ENCODE measurements around the gene ZFAND3. TPM values are rescaled to one million over a fixed set of nuclear protein-coding genes. Genes with fewer than 3 reads are reported as not detected.

The ZFAND3 gene
- polyA plus RNA-seq, 3 donors: 11.5 to 21.1 (median 11.7) TPM

DNA sequence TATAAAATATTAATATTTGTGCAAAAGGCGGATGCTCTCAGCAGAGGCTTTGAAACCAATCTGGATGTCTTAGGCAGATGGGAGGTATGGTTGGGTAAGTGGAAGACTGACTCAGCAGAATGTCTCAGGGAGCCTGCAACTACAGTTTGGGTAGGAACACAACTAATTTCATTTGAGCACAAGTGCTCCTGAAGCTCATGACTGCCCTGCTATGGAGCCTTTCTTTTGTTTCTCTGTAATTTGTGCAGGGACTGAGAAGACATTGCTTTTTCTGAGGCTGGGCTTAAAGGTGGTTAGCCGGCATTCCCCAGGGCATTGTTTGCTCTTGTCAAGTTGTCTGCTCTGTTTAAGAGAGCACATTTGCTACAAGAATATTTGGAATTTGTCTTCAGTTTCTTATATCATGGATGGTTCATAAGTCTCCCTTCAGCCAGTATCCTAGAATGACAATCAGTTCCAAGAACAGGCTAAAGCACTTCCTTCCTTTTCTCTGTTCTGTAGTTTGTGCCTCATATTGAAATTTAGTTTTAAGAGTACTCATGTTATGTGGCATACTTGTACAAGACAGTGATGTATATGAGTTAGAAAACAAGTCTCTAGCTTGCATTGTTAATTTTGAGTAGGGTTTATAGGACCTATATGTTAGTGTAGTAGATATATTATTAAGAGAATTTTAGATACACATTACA is 208.3 kb downstream of the ZFAND3 start:
- peak overlapping the region in 1 of 2 donors; percentile 13 for H3K4me3 Mint-ChIP-seq
- peaks cover 0 to 9% (median 3%) of the 10 kb centered on the region in 7 donors for H3K9me3 Mint-ChIP-seq
- H3K79me2 ChIP-seq (ENCODE audit: insufficient read depth, low read length): peaks cover 68% of the 10 kb centered on the region
- WGBS (ENCODE audit: insufficient coverage): 23% methylated on average over 1 of the region's 2 CpGs
- no peaks in the 10 kb centered on the region for H3K27me3 ChIP-seq (ENCODE audit: control insufficient read depth in 2 of 2, insufficient read depth in 2 of 2, low read length in 2 of 2)
- intact Hi-C loops (cut with micrococcal nuclease): no loop called here
- peak overlapping the region in 3 of 7 donors; percentile 26 to 37 (median 27) for H3K27ac Mint-ChIP-seq
- H3K4me1 ChIP-seq (ENCODE audit: control insufficient read depth in 1 of 2, insufficient read depth in 2 of 2, low read length in 2 of 2): peaks cover 9 to 11% of the 10 kb centered on the region in 2 donors
- peaks cover 14% of the 10 kb centered on the region for H3K4me1 Mint-ChIP-seq
- H3K9ac ChIP-seq (ENCODE audit: insufficient read depth, low read length, poor library complexity, severe bottlenecking): peak overlapping the region; percentile 17
- H3K27me3 Mint-ChIP-seq (ENCODE audit: low read depth in 3 of 3): peaks cover 0 to 1% (median 0%) of the 10 kb centered on the region in 3 donors
- peak in 2 of 3 donors; percentile 5 to 11 for DNase-seq
- H3K36me3 Mint-ChIP-seq: no peaks in the 10 kb centered on the region
- TF ChIP-seq, protein P1, sequence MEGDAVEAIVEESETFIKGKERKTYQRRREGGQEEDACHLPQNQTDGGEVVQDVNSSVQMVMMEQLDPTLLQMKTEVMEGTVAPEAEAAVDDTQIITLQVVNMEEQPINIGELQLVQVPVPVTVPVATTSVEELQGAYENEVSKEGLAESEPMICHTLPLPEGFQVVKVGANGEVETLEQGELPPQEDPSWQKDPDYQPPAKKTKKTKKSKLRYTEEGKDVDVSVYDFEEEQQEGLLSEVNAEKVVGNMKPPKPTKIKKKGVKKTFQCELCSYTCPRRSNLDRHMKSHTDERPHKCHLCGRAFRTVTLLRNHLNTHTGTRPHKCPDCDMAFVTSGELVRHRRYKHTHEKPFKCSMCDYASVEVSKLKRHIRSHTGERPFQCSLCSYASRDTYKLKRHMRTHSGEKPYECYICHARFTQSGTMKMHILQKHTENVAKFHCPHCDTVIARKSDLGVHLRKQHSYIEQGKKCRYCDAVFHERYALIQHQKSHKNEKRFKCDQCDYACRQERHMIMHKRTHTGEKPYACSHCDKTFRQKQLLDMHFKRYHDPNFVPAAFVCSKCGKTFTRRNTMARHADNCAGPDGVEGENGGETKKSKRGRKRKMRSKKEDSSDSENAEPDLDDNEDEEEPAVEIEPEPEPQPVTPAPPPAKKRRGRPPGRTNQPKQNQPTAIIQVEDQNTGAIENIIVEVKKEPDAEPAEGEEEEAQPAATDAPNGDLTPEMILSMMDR (IDR thresholded peaks at IDR 0.05): no peak
- H3K4me3 ChIP-seq (replicated peaks in 1 of 3; ENCODE audit: low read depth in 2 of 3, low read length in 3 of 3): no peak overlapping the region
- no peak overlapping the region for H2AFZ ChIP-seq (ENCODE audit: insufficient read depth, low read depth, low read length, poor library complexity, severe bottlenecking)
- H3K4me2 ChIP-seq (replicated peaks; ENCODE audit: extremely low read depth, low read length, poor library complexity, severe bottlenecking): peak overlapping the region; percentile 4
- no peaks in the 10 kb centered on the region for H3K9me3 ChIP-seq (replicated peaks in 1 of 2; ENCODE audit: control insufficient read depth in 1 of 2, insufficient read depth in 1 of 2, low read length in 2 of 2)
- peaks cover 100% of the 10 kb centered on the region for H4K20me1 ChIP-seq (ENCODE audit: insufficient read depth, low read length)
- H3K36me3 ChIP-seq (replicated peaks in 1 of 2; ENCODE audit: control insufficient read depth in 1 of 2, insufficient read depth in 2 of 2, low read length in 2 of 2): no peaks in the 10 kb centered on the region
- H3K27ac ChIP-seq (ENCODE audit: low read depth in 1 of 2, low read length in 2 of 2): peak overlapping the region in 1 of 2 donors; percentile 28

DNA sequence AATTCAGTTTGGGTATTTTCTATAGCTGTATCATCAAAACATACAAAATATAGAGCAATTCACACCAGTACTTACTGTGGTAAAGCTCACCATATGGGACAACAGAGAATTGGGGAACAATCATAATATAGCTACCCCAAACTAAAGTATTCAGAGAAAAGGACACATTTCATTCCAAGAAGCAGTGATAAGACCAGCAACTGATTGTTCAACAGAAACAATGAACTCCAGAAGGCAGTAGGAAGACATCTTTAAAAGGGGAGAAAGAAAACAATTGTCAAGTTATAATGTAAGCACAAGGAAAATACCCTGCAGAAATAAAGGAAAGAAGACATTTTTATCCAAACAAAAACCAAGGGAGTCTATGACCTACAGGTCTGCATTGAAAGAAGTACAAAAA is 210.9 kb downstream of the ZFAND3 start:
- H3K27ac ChIP-seq (ENCODE audit: low read depth in 1 of 2, low read length in 2 of 2): no peak overlapping the region
- intact Hi-C loops (cut with micrococcal nuclease): no loop called here
- no peaks in the 10 kb centered on the region for H3K9me3 ChIP-seq (replicated peaks in 1 of 2; ENCODE audit: control insufficient read depth in 1 of 2, insufficient read depth in 1 of 2, low read length in 2 of 2)
- Mint-ChIP-seq H3K4me1 (peaks cover 24% of the 10 kb centered on the region), H3K9me3 (no peaks in the 10 kb centered on the region), H3K27ac (no peak overlapping the region), H3K4me3 (no peak overlapping the region), H3K27me3 (ENCODE audit: low read depth in 3 of 3) (peaks cover 0 to 1% (median 0%) of the 10 kb centered on the region in 3 donors), H3K36me3 (no peaks in the 10 kb centered on the region)
- H3K4me3 ChIP-seq (replicated peaks in 1 of 3; ENCODE audit: low read depth in 2 of 3, low read length in 3 of 3): no peak overlapping the region
- H3K4me2 ChIP-seq (replicated peaks; ENCODE audit: extremely low read depth, low read length, poor library complexity, severe bottlenecking): no peak overlapping the region
- TF ChIP-seq, protein P1 (IDR thresholded peaks at IDR 0.05): no peak
- H4K20me1 ChIP-seq (ENCODE audit: insufficient read depth, low read length): peaks cover 100% of the 10 kb centered on the region
- no peak for DNase-seq
- H3K36me3 ChIP-seq (replicated peaks in 1 of 2; ENCODE audit: control insufficient read depth in 1 of 2, insufficient read depth in 2 of 2, low read length in 2 of 2): no peaks in the 10 kb centered on the region
- H3K27me3 ChIP-seq (ENCODE audit: control insufficient read depth in 2 of 2, insufficient read depth in 2 of 2, low read length in 2 of 2): no peaks in the 10 kb centered on the region
- no peak overlapping the region for H2AFZ ChIP-seq (ENCODE audit: insufficient read depth, low read depth, low read length, poor library complexity, severe bottlenecking)
- no peak overlapping the region for H3K9ac ChIP-seq (ENCODE audit: insufficient read depth, low read length, poor library complexity, severe bottlenecking)
- H3K79me2 ChIP-seq (ENCODE audit: insufficient read depth, low read length): peaks cover 74% of the 10 kb centered on the region
- H3K4me1 ChIP-seq (ENCODE audit: control insufficient read depth in 1 of 2, insufficient read depth in 2 of 2, low read length in 2 of 2): peaks cover 9 to 15% of the 10 kb centered on the region in 2 donors

Data from CD14-positive monocyte (primary cell).